HS-5 (cell line): ENCODE data around the gene PKIG.
"Not testable (repeated sequence)": the region's sequence is repeated elsewhere in the genome, so short reads cannot be mapped to it uniquely, and the experiment has no call there.

Source experiments
- DNase-seq: peaks from one replicate; pipeline ENCODE4 v3.0.0-alpha.2; 2012; ENCODE audit warnings: low read depth

PKIG gene

GRCh38 chr20:44642203-44643153 is 60.1 kb downstream of the PKIG start:
- peak; percentile 25 for DNase-seq

GRCh38 chr20:44643154-44643519 is 60.8 kb downstream of the PKIG start:
- no peak for DNase-seq

GRCh38 chr20:44643596-44644229 is 61.3 kb downstream of the PKIG start:
- DNase-seq, result peak; percentile 61

- DNase-seq, result no peak
Observed at GRCh38 chr20:44644230-44644617, 61.8 kb downstream of the PKIG start.

- no peak for DNase-seq
Observed at GRCh38 chr20:44644667-44645131, 62.3 kb downstream of the PKIG start.

- no peak for DNase-seq
Observed at GRCh38 chr20:44646023-44646640, 63.8 kb downstream of the PKIG start.

- no peak for DNase-seq
Observed at GRCh38 chr20:44646641-44647274, 64.4 kb downstream of the PKIG start.

- no peak for DNase-seq
Observed at GRCh38 chr20:44648068-44648467, 65.7 kb downstream of the PKIG start.

- no peak for DNase-seq
Observed at GRCh38 chr20:44648579-44648978, 66.2 kb downstream of the PKIG start.

GRCh38 chr20:44649126-44649525 is 66.7 kb downstream of the PKIG start:
- no peak for DNase-seq

- DNase-seq, result no peak
Observed at GRCh38 chr20:44649976-44650375, 67.6 kb downstream of the PKIG start.

- no peak for DNase-seq
Observed at GRCh38 chr20:44650771-44651433, 68.5 kb downstream of the PKIG start.

- no peak for DNase-seq
Observed at GRCh38 chr20:44651434-44651683, 69.0 kb downstream of the PKIG start.

- DNase-seq, result peak; percentile 28
Observed at GRCh38 chr20:44651684-44652423, 69.5 kb downstream of the PKIG start, which contains the start of gene ADA. TSS of gene ADA (minus strand) at chr20:44651699. CDS start at chr20:44651607, 92 bp downstream.

GRCh38 chr20:44653546-44653945 is 71.2 kb downstream of the PKIG start:
- DNase-seq, result no peak

GRCh38 chr20:44654210-44654609 is 71.8 kb downstream of the PKIG start:
- DNase-seq, result not testable (repeated sequence)

GRCh38 chr20:44656448-44656847 is 74.1 kb downstream of the PKIG start:
- DNase-seq, result no peak

GRCh38 chr20:44657875-44658274 is 75.5 kb downstream of the PKIG start:
- no peak for DNase-seq

- DNase-seq, result no peak
Observed at GRCh38 chr20:44658810-44659209, 76.4 kb downstream of the PKIG start.

GRCh38 chr20:44659931-44660330 is 77.6 kb downstream of the PKIG start:
- DNase-seq, result no peak

GRCh38 chr20:44660581-44660980 is 78.2 kb downstream of the PKIG start:
- DNase-seq, result no peak
